K562 (cell line): ENCODE measurements around the gene NDOR1. TPM values are rescaled to one million over a fixed set of nuclear protein-coding genes. Genes with fewer than 3 reads are reported as not detected.

Source experiments
- C11orf30 ChIP-seq: fragments of 450-650 bp; IDR thresholded peaks from 2 replicates; pipeline ENCODE4 v1.6.1; 2016; ENCODE audit warnings: low read depth, mild to moderate bottlenecking
- CHD4 ChIP-seq: fragments of 200-600 bp; sonication (generic); IDR thresholded peaks from 3 replicates; pipeline ENCODE4 v1.6.1; 2012; ENCODE audit warnings: low read depth, mild to moderate bottlenecking, mixed read lengths, low read length, inconsistent platforms; ENCODE audit not compliant: insufficient read depth, insufficient replicate concordance, poor library complexity, severe bottlenecking
- CREBBP ChIP-seq: IDR thresholded peaks from one replicate; pipeline ENCODE4 v1.6.1; 2012; ENCODE audit warnings: low read depth, mild to moderate bottlenecking, control low read depth, inconsistent platforms, low read length
- DDX20 ChIP-seq: fragments of 450-650 bp; IDR thresholded peaks from 2 replicates; pipeline ENCODE4 v1.6.1; 2016; ENCODE audit warnings: missing genetic modification characterization, low read depth, mild to moderate bottlenecking, missing compliant biosample characterization, moderate library complexity
- DIDO1 ChIP-seq: fragments of 450-650 bp; IDR thresholded peaks from 2 replicates; pipeline ENCODE4 v1.6.1; 2016; ENCODE audit warnings: low read depth, missing biosample characterization, missing genetic modification characterization
- E2F8 ChIP-seq: fragments of 450-650 bp; IDR thresholded peaks from 2 replicates; pipeline ENCODE4 v1.7.1; 2018; ENCODE audit warnings: mild to moderate bottlenecking, low read depth; ENCODE audit not compliant: partially characterized antibody
- ELF4 ChIP-seq: fragments of 450-650 bp; formaldehyde crosslinking; IDR thresholded peaks from 2 replicates; pipeline ENCODE4 v1.4.0; 2022; ENCODE audit warnings: missing genetic modification characterization
- GTF2F1 ChIP-seq: IDR thresholded peaks from 2 replicates; pipeline ENCODE4 v1.6.1; 2011; ENCODE audit warnings: low read depth, low read length, improper control_type of control experiment
- JUNB ChIP-seq: fragments of 450-650 bp; formaldehyde crosslinking; conservative IDR thresholded peaks from 2 replicates; pipeline ENCODE4 v1.4.0; 2020; ENCODE audit warnings: mild to moderate bottlenecking
- MXI1 ChIP-seq: IDR thresholded peaks from 2 replicates; pipeline ENCODE4 v1.6.1; 2011; ENCODE audit warnings: low read depth, mild to moderate bottlenecking, improper control_type of control experiment, low read length
- MYC ChIP-seq, 2 experiments: fragments of 250-450 bp in 1 of 2; sonication (Bioruptor Pico) in 1 of 2; IDR thresholded peaks; 2 replicates each; pipeline versions ENCODE4 v1.5.1 to v1.6.1; 2012 to 2021; ENCODE audit warnings: low read depth in 2 of 2, borderline replicate concordance in 1 of 2, improper control_type of control experiment in 1 of 2, low read length in 1 of 2, mild to moderate bottlenecking in 1 of 2, moderate library complexity in 1 of 2
- NFIC ChIP-seq: fragments of 450-650 bp; IDR thresholded peaks from 2 replicates; pipeline ENCODE4 v1.6.1; 2017; ENCODE audit warnings: mild to moderate bottlenecking, inconsistent platforms
- NR3C1 ChIP-seq: sonication (generic); formaldehyde crosslinking; IDR thresholded peaks from 2 replicates; pipeline ENCODE4 v1.8.1; 2022; ENCODE audit warnings: missing genetic modification reagents
- PHF8 ChIP-seq: fragments of 200-600 bp; sonication (generic); IDR thresholded peaks from 2 replicates; pipeline ENCODE4 v1.6.1; 2012; ENCODE audit warnings: mixed run types, mild to moderate bottlenecking, inconsistent platforms, low read length, moderate library complexity, borderline replicate concordance
- POLR2AphosphoS5 ChIP-seq: IDR thresholded peaks from 2 replicates; pipeline ENCODE4 v1.6.1; 2011; ENCODE audit warnings: mild to moderate bottlenecking, low read depth, low read length, moderate library complexity; ENCODE audit not compliant: control insufficient read depth, insufficient read depth
- SMAD3 ChIP-seq: fragments of 450-650 bp; formaldehyde crosslinking; conservative IDR thresholded peaks from 2 replicates; pipeline ENCODE4 v1.4.0; 2020; ENCODE audit warnings: mild to moderate bottlenecking
- SNRNP70 ChIP-seq: fragments of 200-400 bp; formaldehyde crosslinking; optimal IDR thresholded peaks from 2 replicates; pipeline ENCODE3; 2017; ENCODE audit warnings: low read depth, low read length
- STAT5A ChIP-seq: IDR thresholded peaks from 2 replicates; pipeline ENCODE4 v1.6.1; 2012; ENCODE audit warnings: low read length, inconsistent platforms, borderline replicate concordance
- TRIM28 ChIP-seq: fragments of 450-650 bp; IDR thresholded peaks from 2 replicates; pipeline ENCODE4 v1.6.1; 2017
- ZNF311 ChIP-seq: fragments of 250-450 bp; sonication (Bioruptor Pico); IDR thresholded peaks from 2 replicates; pipeline ENCODE4 v1.4.0; 2020; ENCODE audit warnings: mild to moderate bottlenecking, moderate library complexity
- ZNF699 ChIP-seq: fragments of 250-450 bp; sonication (Bioruptor Pico); IDR thresholded peaks from 2 replicates; pipeline ENCODE4 v1.8.0; 2021; ENCODE audit warnings: mild to moderate bottlenecking, moderate library complexity; ENCODE audit not compliant: insufficient replicate concordance
- ZNF740 ChIP-seq, 3 experiments: fragments of 200-800 bp in 1 of 3; sonication (Bioruptor generic) in 1 of 3; sonication (generic) in 1 of 3; formaldehyde crosslinking in 1 of 3; IDR thresholded peaks; 2 replicates each; pipeline versions ENCODE4 v1.6.1 to v1.8.0; 2016 to 2022; ENCODE audit warnings: mild to moderate bottlenecking in 2 of 3, missing compliant biosample characterization in 2 of 3, missing genetic modification characterization in 2 of 3, missing genetic modification reagents in 1 of 3
- ZNF79 ChIP-seq: fragments of 250-450 bp; sonication (Bioruptor Pico); IDR thresholded peaks from 2 replicates; pipeline ENCODE4 v1.4.0; 2020; ENCODE audit warnings: low read depth, mild to moderate bottlenecking, moderate library complexity
- ZSCAN29 ChIP-seq: fragments of 450-650 bp; IDR thresholded peaks from 2 replicates; pipeline ENCODE4 v1.6.1; 2017
- polyA plus RNA-seq, 8 experiments: library from polyadenylated mRNA; depleted of rRNA in 4 of 8; stranded (reverse) in 5 of 8; unstranded in 3 of 8; fragments of >200 nt; fragmentation: Nextera tagmentation in 2 of 8; fragmentation: Illumina TruSeq in 1 of 8; extraction: Ambion mirVana in 2 of 8; extraction: Trizol in 1 of 8; gene quantifications; 2 replicates each; pipeline versions ENCODE4 v1.2.1 to v1.2.3, GENCODE V29; 2011 to 2014; ENCODE audit warnings: inconsistent platforms in 1 of 8, missing spikeins in 1 of 8
- total RNA-seq, 7 experiments: library from RNA; depleted of rRNA in 6 of 7; stranded (reverse); fragments of >200 nt in 6 of 7; fragmentation: Illumina TruSeq in 2 of 7; extraction: Trizol in 2 of 7; gene quantifications; 2 replicates each; pipeline versions ENCODE4 v1.2.1 to v1.2.3, GENCODE V29; 2011 to 2021; ENCODE audit warnings: low replicate concordance in 1 of 7

Gene NDOR1
- total and polyA plus RNA-seq, 9 of the 15 experiments (the other 6 are each of a cell fraction or from before 2014, with no cell fraction given) = 0.06 to 36.9 (median 6.9) TPM

GRCh38 chr9:137254624-137255447 is 49.3 kb downstream of the NDOR1 start, which contains the start of gene NELFB (continued):
- no peak; the same call in 1 of the 2 replicates for TF ChIP-seq C11orf30
- TF ChIP-seq ELF4 = no peak
- no peak for TF ChIP-seq DDX20 (tag)
- peak; percentile 37; the same call in 1 of the 2 replicates for TF ChIP-seq MYC (IDR thresholded peaks at IDR 0.05; ENCODE audit: low read depth, low read length)
- no peak for TF ChIP-seq MYC (CRISPR knock-in tag; IDR thresholded peaks at IDR 0.05; ENCODE audit: borderline replicate concordance, low read depth)
- no peak for TF ChIP-seq ZNF740 (CRISPR knock-in tag; IDR thresholded peaks at IDR 0.05)
- no peak for TF ChIP-seq ZNF740 (tag; IDR thresholded peaks at IDR 0.05)
- TF ChIP-seq CREBBP = no peak
- TF ChIP-seq E2F8 = no peak
- TF ChIP-seq DIDO1 (tag) = no peak
- TF ChIP-seq STAT5A = no peak
- no peak for TF ChIP-seq CHD4
- TF ChIP-seq ZNF311 (CRISPR knock-in tag) = no peak
- TF ChIP-seq ZNF79 (CRISPR knock-in tag) = no peak
- TF ChIP-seq ZSCAN29 = no peak
- TF ChIP-seq POLR2AphosphoS5 = peak; percentile 22; the same call in 1 of the 2 replicates
- no peak for TF ChIP-seq SNRNP70
- no peak for TF ChIP-seq JUNB
- peak; percentile 93 for TF ChIP-seq PHF8
- TF ChIP-seq MXI1 = no peak
- TF ChIP-seq GTF2F1 = no peak
- TF ChIP-seq NFIC = peak; percentile 42; the same call in 1 of the 2 replicates
- TF ChIP-seq SMAD3 (CRISPR knock-in tag) = no peak
- TF ChIP-seq NR3C1 (CRISPR knock-in tag) = no peak
- no peak for TF ChIP-seq TRIM28
- TF ChIP-seq ZNF699 (CRISPR knock-in tag) = no peak
